GM18517 (cell line): Measurements from ENCODE around the gene TYK2.
"Not testable (repeated sequence)": the region's sequence is repeated elsewhere in the genome, so short reads cannot be mapped to it uniquely, and the experiment has no call there.

Experiments used
- ATAC-seq: cut with Tn5 transposase; IDR thresholded peaks from one replicate; pipeline ENCODE4 v1.9.1; 2021; ENCODE audit warnings: mild to moderate bottlenecking, moderate library complexity; ENCODE audit not compliant: unreplicated experiment

The TYK2 gene

GRCh38 chr19:10378124-10378523 is 2.2 kb downstream of the TYK2 start:
- no peak for ATAC-seq

DNA sequence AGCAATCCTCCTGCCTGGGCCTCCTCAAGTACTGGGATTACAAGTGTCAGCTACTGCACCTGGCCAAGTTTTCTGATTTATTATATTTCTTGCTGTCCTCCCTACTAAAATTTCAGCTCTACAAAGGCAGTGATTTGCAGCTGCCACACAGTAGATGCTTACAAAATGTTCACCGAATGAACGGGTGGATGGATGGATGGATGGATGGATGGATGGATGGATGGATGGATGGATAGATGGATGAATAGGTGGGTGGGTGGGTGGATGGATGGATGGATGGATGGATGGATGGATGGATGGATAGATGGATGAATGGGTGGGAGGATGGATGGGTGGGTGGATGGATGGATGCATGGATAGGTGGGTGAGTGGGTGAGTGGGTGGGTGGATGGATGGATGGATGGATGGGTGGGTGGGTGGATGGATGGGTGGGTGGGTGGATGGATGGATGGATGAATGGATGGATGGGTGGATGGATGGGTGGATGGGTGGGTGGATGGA is 3.2 kb downstream of the TYK2 start:
- not testable (repeated sequence) for ATAC-seq

DNA sequence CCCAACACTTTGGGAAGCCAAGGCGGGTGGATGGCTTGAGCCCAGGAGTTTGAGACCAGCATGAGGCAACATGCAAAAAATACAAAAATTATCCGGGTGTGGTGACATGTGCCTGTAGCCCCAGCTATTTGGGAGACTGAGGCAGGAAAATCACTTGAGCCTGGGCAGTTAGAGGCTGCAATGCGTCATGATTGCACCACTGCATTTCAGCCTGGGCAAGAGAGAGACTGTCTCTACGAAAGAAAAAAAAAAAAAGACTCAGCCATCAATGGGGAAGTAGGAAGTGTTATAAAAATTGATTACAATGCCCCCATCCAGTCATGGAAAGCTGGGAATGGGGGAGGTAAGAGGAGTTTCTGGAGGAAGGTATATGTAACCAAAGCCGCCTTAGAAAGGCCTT is 5.4 kb downstream of the TYK2 start:
- ATAC-seq = no peak

DNA sequence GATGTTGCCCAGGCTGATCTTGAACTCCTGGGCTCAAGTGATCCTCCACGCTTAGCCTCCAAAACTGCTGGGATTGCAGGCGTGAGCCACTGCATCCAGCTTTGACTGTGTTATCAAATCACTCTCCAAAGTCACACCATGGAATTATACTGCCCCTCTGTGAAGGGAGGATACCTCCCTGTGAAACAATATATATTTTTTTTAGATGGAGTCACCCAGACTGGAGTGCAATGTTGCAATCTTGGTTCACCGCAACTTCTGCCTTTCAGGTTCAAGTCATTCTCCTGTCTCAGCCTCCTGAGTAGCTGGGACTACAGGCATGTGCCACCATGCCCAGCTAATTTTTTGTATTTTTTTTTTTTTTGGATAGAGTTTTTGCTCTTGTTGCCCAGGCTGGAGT is 7.7 kb downstream of the TYK2 start:
- no peak for ATAC-seq

DNA sequence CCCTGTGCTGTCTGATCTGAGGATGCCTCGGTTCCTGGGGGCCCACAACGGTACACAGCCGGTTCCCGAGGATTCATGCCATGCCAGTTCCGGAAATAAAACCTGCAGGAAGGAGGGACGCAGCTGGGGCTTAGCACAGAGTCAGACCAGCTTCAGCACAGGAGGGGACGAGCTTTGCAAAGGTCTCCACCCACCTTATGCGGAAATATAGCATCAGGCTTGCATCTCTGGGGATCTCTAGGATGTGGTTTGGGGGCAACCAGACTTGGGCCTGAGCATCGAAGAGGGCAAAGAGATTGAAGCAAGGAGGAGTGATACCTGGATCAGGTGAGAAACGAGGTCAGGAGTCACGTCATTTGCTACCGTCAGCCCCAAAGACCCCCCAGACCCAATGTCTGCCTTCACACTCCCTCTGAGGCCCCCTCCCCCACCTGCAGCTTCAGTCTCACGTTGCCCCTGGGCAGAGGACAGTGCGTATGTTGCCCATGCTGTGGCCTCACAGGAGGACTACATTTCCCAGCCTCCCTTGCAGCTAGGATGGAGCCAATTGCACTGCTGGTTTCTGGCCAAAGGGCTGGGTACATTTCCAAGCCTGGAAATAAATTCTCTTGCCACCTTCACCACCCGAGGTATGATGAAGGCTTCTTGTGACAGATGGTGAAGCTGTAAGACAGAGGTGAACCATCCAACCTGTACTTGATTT is 12.1 kb downstream of the TYK2 start:
- ATAC-seq = no peak

GRCh38 chr19:10366950-10367512 is 13.3 kb downstream of the TYK2 start:
- ATAC-seq = not testable (repeated sequence)

GRCh38 chr19:10365518-10365917 is 14.9 kb downstream of the TYK2 start:
- ATAC-seq = no peak

- no peak for ATAC-seq
These were observed 15.7 kb downstream of the TYK2 start for GRCh38 chr19:10364644-10365043.

DNA sequence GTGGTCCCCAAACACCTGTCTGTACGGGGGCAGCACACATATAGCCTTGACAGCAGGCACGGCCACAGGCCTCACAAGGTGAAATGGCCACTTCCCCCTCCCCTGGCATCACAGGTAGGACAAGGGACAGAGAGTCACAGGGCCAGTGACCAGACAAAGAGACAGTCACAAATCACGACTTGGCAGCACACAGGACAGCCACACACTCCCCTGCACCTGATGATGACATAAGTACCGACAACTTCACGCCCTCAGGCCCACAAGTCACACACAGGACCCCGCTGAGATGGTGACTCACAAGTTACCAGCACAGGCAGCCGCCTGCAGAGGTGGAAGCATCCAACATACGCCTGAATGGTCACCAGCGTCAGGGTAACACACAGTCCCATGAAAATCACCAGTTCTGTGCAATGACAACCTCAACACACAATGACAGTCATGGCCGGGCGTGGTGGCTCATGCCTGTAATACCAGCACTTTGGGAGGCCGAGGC is 16.5 kb downstream of the TYK2 start:
- no peak for ATAC-seq

DNA sequence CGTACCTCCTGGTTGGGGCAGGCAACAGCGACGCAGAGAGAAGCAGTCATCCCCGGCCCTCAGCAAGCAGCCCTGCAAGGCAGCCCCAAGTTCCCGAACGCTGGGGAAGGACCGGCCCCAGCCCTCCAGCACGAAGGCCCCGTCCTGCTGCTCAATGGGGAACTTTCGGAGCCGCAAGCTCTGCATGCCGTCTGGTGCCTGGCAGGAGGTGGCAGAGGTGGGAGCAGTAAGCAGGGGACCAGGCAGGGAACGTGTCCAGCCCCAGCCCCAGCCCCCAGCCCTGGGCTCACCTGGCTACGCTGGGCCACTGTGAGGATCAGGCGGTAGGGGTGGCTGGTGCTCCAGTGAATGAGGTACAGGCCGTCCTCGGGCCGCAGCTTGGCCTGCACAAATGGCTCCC is 18.1 kb downstream of the TYK2 start:
- no peak for ATAC-seq

DNA sequence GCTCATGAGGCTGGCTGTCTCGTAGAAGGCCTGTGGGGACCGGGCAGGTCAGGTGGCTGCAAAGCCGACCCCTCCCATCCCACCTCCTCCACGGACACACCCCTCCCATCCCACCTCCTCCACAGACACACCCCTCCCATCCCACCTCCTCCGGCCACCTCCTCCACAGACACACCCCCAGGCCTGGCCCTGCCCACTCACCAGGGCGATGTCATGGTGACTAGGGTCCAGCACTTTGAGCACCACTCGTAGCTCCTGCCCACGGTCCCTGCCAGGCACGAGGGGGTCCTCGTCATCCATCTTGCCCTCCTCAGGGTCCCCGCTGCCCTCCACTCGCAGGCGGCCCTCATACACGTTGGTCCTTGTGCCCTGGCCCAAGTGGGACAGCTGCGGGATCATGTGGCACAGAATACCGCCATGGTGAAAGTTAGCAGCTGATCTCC is 18.8 kb downstream of the TYK2 start:
- ATAC-seq = no peak

DNA sequence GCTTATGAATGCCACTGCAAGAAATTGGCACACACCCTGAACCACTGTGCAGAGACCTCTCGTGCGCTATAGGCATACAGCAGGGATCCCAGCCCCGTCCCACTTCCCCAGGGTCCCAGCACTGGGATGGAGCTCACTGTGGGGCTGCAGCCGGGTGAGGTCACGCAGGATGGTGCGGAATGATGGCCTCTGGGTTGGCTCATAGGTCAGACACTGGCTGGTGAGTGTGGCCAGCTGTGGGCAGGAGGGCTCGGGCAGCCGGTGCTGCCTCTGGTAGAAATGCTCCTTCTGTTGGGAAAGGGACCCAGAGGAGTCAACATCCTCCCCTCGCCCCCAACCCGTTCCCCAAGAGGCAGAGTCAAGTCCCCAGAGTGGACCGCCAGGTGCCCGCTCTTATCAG is 23.9 kb downstream of the TYK2 start:
- no peak for ATAC-seq

DNA sequence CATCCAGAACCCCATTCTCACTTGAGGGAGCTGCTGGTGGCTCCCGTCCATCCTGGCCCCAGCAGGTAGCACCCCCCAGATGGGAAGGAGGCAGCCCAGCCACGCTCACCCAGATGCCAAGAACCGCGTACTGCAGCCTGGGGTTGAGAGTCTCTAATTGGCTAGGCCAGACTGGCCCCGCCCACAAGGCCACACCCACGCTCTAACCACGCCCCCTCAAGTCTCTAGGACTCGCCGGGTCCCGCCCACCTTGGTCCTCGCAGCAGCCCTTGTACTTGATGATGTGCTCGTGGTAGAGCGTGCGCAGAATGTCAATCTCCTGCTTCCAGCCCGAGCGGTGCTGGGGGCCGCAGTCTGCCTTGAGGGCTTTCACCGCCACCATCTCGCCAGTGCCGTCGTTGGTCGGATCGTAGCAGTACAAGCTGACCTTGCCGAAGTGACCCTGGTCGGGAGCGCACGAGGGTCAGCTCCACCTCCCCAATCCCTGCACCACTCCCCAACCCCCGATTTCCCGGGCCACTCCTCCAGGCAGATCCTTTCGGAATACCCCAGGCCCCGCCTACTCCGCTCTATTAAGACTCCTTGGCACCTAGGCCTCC is 26.5 kb downstream of the TYK2 start:
- ATAC-seq = no peak

DNA sequence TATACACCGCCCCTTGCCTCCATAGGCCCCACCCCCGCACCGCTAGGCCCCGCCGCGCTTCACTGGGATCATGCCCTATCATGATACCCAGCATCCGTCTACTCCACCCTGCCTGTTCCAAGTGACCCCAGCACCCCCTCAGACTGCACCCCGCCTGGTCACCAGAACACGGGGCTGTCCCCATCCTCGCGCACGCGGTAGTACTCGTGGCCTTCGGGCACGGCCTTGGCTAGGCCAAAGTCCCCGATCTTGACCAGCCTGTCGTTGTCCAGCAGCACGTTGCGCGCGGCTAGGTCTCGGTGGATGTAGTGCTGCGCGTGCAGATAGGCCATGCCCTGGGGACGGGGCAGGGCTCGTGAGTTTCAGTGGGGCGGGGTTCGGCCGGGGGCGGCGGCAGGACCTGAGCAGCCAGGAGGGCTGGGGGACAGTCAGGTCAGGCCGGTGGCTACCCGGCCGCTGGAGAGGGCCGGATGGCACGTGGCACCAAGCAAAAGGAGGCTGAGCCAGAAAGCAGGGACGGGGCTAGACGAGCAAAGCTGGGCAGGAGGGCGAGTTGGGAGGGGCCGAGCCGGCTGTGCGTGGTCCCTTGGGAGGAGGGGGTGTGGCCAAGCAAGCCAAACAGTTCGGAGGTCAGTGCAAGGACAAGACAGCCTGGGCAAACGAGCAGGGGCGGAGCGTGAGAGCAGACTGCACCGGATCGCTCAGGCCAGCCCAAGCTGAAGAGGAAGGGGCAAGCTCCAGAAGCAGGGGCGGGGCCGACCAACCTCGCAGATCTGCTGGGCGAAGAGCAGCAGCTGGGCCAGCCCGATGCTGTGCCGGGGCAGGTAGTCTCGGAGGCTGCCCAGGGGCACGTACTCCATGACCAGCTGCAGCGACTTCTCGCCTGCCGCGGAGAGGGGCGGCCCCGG is 27.4 kb downstream of the TYK2 start:
- ATAC-seq = no peak

GRCh38 chr19:10346509-10346908 is 33.9 kb downstream of the TYK2 start:
- ATAC-seq = no peak

DNA sequence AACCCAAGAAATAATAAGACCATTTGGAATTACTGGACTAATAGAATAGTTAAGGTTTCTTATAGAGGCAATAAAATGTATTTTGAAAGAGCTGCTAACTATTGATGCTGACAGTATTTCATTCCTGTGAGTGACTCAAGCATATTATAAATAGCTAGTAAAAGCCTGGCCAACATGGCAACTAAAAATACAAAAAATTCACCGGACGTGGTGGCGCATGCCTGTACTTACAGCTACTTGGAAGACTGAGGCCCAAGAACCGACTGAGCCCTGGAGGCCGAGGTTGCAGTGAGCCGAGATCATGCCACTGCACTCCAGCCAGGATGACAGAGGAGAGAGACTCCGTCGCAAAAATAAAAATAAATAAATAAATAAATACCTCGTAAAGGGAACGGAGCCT is 35.6 kb downstream of the TYK2 start:
- ATAC-seq = no peak

DNA sequence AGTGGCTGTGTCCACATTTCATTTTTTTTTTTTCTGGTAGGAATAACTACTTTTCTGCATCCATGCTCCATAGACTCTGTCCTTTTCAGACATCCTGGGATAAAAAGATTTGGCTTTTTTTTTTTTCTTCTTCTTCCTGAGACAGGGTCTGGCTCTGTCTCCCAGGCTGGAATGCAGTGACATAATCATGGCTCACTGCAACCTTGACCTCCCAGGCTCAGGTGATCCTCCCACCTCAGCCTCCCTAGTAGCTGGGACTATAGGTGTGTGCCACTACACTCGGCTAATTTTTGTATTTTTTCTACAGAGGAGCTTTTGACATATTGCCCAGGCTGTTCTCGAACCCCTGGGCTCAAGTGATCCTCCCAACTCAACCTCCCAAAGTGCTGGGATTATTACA is 36.9 kb downstream of the TYK2 start:
- ATAC-seq = no peak

DNA sequence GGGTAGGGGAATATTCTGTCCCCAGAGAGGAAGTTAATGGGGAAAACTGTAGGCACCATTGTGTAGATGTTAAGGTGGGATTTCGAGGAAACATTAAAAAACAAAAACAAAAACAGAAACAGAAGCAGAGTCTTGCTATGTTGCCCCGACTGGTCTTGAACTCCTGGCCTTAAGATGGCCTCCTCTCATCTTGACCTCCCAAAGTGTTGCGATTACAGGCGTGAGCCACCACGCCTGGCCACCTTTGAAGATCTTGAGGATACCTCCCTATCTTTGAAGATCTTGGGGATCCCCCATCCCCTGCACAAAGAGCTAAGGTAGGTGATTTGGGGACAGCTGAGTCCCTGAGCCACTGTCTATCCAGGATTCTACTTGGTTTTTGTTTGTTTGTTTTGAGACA is 40.4 kb downstream of the TYK2 start:
- no peak for ATAC-seq

- ATAC-seq = no peak
These were observed 40.9 kb downstream of the TYK2 start, which contains the start of gene ICAM3 for GRCh38 chr19:10339380-10339960. Gene ICAM3 (minus strand): TSS chr19:10339624. CDS start chr19:10339614, 10 bp downstream.

DNA sequence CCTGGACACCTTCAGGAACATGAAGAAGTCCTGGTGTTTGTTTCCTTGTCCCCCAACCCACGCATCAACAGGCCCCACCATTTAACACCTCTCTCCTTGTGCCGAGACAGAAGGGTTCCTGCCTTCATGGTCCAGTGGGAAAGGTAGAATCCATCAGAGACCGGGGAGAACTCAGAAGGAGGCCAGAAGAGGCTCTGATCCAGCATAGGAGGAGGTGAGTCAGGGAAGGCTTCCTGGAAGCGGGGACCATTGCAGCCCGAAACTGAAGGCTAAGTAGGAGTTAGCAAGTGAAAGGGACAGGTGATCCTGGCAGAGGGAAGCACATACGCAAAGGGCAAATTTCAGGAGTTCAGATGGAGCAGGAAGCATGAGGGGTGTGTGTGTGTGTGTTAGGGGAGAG is 41.4 kb downstream of the TYK2 start:
- no peak for ATAC-seq

DNA sequence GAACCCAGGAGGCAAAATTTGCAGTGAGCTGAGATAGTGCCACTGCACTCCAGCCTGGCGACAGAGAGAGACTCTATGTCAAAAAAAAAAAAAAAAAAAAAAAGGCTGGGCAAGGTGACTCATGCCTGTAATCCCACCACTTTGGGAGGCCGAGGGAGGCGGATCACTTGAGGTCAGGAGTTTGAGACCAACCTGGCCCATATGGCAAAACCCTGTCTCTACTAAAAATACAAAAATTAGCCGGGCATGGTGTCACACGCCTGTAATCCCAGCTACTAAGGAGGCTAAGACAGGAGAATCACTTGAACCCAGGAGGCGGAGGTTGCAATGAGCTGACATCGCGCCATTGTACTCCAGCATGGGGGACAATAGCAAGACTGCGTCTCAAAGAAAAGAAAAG is 43.6 kb downstream of the TYK2 start:
- ATAC-seq = not testable (repeated sequence)
